SIG-M5 treated with dmso at 0.1 percent for 504 hours (cell line): ENCODE results near the gene FGF22.
A peak's percentile ranks its signal among the peaks of the same experiment; 100 is the strongest.
"Not testable (repeated sequence)": the region's sequence is repeated elsewhere in the genome, so short reads cannot be mapped to it uniquely, and the experiment has no call there.

Experiments used
- DNase-seq: peaks from one replicate; lab custom pipeline; 2025; ENCODE audit not compliant: unreplicated experiment; lab: John Stamatoyannopoulos, UW

The FGF22 gene

DNA sequence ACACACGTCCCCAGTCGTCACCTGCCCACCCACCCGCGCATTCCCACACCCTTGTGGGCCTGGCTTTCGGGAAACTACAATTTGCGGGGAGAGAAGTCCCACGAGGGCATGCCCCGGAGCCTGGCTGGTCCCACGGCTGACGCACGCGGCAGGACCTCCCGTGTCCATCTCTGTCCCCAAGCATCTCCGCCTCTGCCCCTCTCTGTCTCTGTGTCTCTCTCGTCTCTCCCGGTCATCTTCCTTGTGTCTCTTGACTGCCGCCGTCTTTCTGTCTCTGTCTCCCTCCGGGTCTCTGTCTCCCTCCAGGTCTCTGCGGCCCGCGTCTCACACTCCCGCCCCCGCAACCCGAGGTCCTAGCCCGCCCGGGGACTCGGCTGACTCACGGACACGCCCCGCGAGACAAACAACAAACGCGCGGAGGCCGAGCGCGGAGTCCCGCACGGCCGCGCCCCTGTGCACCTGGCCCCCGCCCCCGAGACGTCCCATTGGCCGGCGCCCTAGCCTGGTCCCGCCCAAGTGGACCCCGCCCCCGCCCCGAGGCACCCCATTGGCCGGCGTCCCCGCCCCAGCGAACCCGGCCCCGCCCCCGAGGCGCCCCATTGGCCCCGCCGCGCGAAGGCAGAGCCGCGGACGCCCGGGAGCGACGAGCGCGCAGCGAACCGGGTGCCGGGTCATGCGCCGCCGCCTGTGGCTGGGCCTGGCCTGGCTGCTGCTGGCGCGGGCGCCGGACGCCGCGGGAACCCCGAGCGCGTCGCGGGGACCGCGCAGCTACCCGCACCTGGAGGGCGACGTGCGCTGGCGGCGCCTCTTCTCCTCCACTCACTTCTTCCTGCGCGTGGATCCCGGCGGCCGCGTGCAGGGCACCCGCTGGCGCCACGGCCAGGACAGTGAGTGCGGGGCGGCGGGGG is at the start of gene FGF22:
Gene FGF22 (plus strand): TSS at position 627 of the 908 bp plus-strand sequence. CDS start 47 bp downstream, at position 674.
- peak; percentile 71 for DNase-seq

GRCh38 chr19:590396-590745 is 49.3 kb upstream of the FGF22 start:
- DNase-seq, result no peak

GRCh38 chr19:590750-591098 is 49.0 kb upstream of the FGF22 start:
- DNase-seq, result no peak

DNA sequence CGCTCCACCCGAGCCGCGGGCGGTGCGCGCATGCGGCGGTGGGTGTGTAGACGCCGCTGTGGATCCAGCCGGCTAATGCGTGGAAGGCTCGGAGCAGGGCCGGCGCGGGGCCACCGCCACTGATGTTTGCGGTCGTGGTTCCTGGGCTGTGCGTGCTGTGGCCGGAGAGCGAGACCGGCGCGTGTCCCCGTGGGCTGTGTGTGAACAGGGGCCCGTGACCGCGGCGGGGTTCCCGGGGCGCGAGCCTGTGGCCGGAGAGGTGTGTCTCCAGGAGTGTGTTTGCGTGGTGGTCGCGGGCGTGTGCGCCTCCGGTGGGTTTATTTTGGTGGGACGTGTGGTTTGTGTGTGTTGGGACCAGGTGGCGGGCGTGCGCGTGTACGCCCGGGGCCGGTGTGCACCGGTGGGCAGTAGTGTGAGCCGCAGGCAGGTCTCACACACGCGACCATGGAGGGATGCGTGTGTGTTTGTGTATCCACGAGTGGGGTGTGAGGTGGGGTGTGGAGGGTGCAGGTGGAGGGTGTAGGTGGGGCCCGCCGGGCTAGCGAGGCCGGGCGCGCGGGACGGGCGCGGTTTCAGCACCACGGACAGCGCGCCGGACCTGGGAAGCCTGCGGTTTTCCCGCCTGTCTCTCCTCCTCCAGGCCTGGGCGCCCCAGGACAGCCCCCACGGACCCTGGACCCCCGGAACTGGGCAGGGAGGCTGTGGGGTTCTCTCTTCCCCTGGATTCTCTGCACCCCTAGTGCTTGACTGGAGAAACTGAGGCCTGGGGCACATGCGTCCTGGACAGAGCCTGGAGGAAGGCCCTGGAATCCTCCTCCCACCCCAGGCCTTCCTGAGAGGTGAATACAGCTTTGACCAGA is 48.4 kb upstream of the FGF22 start:
- no peak for DNase-seq

GRCh38 chr19:592101-592500 is 47.6 kb upstream of the FGF22 start:
- DNase-seq, result no peak

- DNase-seq, result no peak
Measured at GRCh38 chr19:593055-593454, 46.6 kb upstream of the FGF22 start.

DNA sequence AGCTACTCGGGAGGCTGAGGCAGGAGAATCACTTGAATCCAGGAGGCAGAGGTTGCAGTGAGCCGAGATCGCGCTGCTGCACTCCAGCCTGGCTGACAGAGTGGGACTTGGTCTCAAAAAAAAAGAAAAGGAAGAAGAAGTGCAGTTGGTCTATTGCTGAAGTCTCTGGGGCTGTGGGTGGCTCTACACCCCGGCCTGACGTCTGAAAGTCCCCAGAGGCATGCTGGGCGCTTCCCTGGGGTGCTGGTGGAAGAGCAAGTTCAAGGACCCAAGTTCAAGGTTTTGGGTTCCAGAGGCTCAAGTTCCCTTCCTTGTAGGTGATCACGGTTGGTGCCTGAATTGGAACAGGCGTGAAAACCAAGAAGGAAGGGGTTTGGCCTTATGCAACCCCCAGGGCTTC is 46.2 kb upstream of the FGF22 start:
- no peak for DNase-seq

DNA sequence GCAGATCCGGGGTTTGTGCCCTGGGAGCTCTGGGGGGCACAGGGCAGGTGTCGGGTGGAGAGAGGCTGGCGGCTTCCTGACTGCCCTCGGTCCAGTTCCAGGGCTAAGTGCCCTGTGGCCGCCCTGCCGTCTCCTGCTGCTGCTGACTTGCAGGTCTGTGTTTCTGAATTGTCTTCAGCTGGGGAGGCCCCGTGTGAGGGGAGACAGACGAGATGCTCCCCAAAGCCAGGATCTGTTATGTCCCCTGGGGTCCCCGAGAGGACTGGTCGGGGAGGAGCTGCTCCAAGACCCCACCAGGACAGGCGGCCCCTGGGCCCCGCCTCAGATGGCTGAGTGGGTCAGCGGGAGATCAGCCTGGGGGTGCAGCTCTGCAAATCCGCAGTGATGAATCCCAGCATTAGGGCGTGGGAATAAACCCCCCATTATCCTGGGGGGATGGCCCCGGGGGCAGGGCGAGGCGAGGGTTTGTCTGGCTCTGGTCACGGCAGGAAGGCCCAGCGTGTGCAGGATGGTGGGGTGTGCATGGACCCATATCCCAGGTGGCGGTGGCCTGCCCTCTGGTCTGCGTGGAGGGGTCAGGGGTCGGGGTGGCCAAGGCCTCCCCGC is 45.3 kb upstream of the FGF22 start:
- DNase-seq, result no peak

DNA sequence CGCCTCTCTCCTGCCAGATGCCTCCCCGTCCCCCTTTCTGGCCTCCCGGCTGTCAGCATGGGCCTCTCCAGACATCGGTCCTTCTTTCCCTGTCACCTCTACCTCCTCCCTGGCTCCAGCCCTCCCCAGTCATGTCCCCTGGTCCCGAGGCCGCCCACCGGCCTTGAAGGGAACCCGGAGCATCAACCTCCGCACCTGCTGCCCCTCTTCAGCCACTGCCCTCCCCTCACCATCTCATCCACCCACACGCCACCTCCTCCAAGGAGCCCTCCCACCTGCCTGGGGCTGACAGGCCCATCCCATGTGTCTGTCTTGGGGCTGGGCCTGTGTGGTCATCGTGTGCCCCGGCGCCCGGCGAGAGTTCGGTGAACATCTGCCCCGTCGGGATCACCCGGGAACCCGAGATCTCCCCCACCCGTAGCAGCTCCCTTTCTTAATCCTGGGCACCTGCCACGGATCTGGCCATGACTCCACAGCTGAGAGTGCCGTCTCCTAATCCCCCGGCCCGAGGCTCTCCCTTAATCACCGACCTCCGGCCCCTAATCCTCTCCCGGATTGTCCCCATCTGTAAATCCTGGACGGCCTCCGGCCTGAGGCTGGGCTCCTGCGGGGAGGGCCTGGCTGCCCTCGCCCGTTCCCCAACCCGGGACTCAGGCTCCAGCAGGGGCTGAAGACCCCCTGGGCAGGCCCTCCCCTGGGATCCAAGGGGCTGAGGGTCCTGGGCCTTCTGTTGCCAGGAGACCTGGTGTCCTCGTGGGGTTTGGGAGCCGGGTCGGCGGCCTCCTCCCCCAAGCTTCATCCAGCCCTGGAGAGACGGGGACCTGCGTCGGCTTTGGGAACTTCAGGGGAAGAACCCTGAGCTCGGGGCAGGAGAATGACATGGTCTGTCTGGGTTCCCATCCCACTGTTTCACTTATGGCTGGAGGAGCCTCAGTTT is 44.1 kb upstream of the FGF22 start:
- no peak for DNase-seq

DNA sequence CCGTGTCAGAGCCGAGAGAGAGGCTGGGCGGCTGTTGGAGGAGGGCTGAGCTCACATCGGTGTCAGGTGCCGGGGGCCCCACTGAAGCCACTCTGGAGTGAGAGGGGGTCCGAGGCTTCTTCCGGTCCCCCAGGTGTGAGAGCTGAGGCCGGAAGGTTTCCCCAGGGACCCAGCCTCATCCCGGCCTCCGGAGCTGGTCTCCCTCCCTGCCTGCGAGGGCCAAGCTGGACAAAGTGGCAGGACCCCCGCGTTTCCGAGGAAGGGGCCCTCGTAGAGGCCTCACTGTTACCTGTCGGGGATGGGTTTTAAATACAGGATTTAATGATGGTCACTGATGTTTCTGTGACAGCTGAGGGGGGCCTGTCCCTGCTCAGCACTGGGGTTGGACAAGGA is 43.4 kb upstream of the FGF22 start:
- DNase-seq, result no peak

GRCh38 chr19:597406-598315 is 42.0 kb upstream of the FGF22 start:
- no peak for DNase-seq

DNA sequence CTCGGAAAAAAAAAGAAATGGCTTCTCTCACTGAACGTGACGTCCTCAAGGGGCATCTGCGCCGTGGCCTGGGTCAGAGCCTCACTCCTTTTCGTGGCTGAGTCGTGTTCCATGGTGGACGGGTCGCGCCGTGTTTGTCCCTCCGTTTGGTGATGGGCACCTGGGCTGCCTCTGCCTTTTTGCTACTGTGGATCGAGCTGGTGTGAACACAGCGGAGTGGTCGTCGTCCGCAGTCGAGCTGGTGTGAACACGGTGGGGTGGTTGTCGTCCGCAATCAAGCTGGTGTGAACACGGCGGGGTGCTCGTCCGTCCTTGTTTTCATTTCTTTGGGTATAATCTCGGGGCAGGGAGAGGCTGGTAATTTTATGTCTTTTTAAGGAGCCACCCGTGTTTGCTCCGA is 38.4 kb upstream of the FGF22 start:
- DNase-seq, result no peak

GRCh38 chr19:601790-602189 is 37.9 kb upstream of the FGF22 start:
- DNase-seq, result no peak

DNA sequence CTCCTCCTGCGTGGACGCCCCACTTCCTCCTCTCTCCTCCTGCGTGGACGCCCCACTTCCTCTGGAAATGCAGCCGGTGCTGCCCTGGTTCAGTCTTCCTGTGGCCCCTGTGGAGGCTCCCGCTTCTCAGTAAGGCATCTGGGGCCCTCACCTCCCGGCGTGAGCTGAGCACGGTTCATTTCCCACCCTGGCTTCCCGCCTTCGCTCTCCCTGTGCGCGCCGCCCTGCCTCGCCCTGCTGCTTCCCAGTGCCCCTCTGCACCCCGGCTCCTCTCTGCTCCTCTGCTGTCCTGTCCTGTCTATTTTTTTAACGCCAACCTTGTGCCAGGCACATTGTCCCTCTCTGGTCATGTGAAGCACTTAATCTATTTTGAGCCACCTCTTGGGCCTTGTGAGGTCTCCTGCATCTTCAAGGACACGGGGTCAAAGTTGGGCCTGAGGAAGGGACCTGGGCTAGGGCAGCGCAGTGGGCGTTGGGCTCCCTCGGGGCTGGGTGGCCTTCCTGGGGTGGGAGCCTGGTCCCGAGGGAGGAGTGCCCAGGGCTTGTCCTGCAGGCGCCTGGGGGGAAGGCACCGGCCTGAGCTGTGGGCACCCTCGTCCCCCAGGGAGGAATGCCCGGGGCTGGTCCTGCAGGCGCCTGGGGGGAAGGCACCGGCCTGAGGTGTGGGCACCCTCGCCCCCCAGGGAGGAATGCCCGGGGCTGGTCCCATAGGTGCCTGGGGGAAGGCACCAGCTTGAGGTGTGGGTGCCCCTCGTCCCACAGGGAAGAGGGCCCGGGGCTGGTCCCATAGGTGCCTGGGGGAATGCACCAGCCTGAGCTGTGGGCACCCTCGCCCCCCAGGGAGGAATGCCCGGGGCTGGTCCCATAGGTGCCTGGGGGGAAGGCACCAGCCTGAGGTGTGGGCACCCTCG is 37.0 kb upstream of the FGF22 start:
- DNase-seq, result no peak

DNA sequence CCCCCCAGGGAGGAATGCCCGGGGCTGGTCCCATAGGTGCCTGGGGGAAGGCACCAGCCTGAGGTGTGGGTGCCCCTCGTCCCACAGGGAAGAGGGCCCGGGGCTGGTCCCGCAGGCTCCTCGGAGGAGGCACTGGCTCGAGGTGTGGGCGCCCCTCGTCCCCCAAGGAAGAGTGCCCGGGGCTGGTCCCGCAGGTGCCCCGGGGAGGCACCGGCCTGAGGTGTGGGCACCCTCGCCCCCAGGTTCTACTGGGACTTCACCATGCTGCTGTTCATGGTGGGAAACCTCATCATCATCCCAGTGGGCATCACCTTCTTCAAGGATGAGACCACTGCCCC is 36.4 kb upstream of the FGF22 start:
- not testable (repeated sequence) for DNase-seq

GRCh38 chr19:603779-604178 is 35.9 kb upstream of the FGF22 start:
- DNase-seq, result not testable (repeated sequence)

DNA sequence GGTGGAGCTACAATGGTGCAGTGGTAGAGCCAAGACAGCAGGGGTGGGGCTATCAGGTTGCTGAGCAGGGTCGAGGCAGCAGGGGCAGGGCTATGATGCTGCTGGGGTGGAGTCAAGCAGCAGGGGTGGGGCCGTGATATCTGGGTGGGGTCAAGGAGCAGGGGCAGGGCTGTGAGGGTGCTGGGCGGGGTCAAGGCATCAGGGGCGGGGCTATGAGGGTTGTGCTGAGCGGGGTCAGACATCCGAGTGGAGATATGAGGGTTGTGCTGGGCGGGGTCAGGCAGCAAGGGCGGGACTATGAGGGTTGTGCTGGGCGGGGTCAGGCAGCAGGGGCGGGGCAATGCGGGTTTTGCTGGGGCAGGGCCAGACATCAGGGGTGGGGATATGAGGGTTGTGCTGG is 35.3 kb upstream of the FGF22 start:
- DNase-seq, result no peak

- not testable (repeated sequence) for DNase-seq
Measured at GRCh38 chr19:605061-605971, 34.4 kb upstream of the FGF22 start.
